ENCODE results near the gene ARHGEF12. TPM values are rescaled to one million over a fixed set of nuclear protein-coding genes. Genes with fewer than 3 reads are reported as not detected.

The ARHGEF12 gene
- total RNA-seq, 2 experiments from 2014 or later, result 3.6 TPM

GRCh38 chr11:120471131-120471530 is 134.9 kb downstream of the ARHGEF12 start:
- Histone ChIP-seq H3K36me3 (ENCODE audit: insufficient read depth, low read length) (no peaks in the 10 kb centered on the region), H3K27ac (ENCODE audit: low read depth in 1 of 2, low read length in 2 of 2) (no peak overlapping the region), H3K4me1 (ENCODE audit: insufficient read depth, low read length) (no peaks in the 10 kb centered on the region), H3K9me3 (ENCODE audit: control insufficient read depth in 1 of 2, insufficient read depth in 1 of 2, low read length in 2 of 2) (no peaks in the 10 kb centered on the region), H3K4me3 (ENCODE audit: low read length) (no peak overlapping the region), H3K27me3 (ENCODE audit: control insufficient read depth in 1 of 2, insufficient read depth in 2 of 2, low read length in 2 of 2) (no peaks in the 10 kb centered on the region)
- DNase-seq (no peak), ATAC-seq (ENCODE audit: poor library complexity) (no peak)
- CTCF ChIA-PET, result no interaction called here
- H3K27ac Mint-ChIP-seq, result no peak overlapping the region
- H3K4me1 Mint-ChIP-seq (ENCODE audit: low read depth), result no peaks in the 10 kb centered on the region
- no peaks in the 10 kb centered on the region for H3K27me3 Mint-ChIP-seq
- no peak for TF ChIP-seq CTCF (IDR thresholded peaks at IDR 0.05)
- no peaks in the 10 kb centered on the region for H3K9me3 Mint-ChIP-seq
- H3K36me3 Mint-ChIP-seq (ENCODE audit: low read depth), result peaks cover 4% of the 10 kb centered on the region
- POLR2A ChIA-PET, result no interaction called here
- H3K4me3 Mint-ChIP-seq, result no peak overlapping the region
- intact Hi-C loops (cut with DNase I, micrococcal nuclease), result no loop called here

GRCh38 chr11:120471994-120472393 is 135.8 kb downstream of the ARHGEF12 start:
- ChIA-PET CTCF (no interaction called here), POLR2A (no interaction called here)
- intact Hi-C loops (cut with DNase I, micrococcal nuclease), result no loop called here
- H3K4me3 Mint-ChIP-seq, result no peak overlapping the region
- no peaks in the 10 kb centered on the region for H3K27me3 ChIP-seq (ENCODE audit: control insufficient read depth in 1 of 2, insufficient read depth in 2 of 2, low read length in 2 of 2)
- no peaks in the 10 kb centered on the region for H3K4me1 ChIP-seq (ENCODE audit: insufficient read depth, low read length)
- no peak overlapping the region for H3K27ac Mint-ChIP-seq
- TF ChIP-seq CTCF (IDR thresholded peaks at IDR 0.05), result no peak
- no peak overlapping the region for H3K27ac ChIP-seq (ENCODE audit: low read depth in 1 of 2, low read length in 2 of 2)
- no peaks in the 10 kb centered on the region for H3K36me3 ChIP-seq (ENCODE audit: insufficient read depth, low read length)
- ATAC-seq (ENCODE audit: poor library complexity) (no peak), DNase-seq (no peak)
- H3K36me3 Mint-ChIP-seq (ENCODE audit: low read depth), result peaks cover 9% of the 10 kb centered on the region
- H3K27me3 Mint-ChIP-seq, result no peaks in the 10 kb centered on the region
- H3K9me3 Mint-ChIP-seq, result no peaks in the 10 kb centered on the region
- H3K4me1 Mint-ChIP-seq (ENCODE audit: low read depth), result no peaks in the 10 kb centered on the region
- no peaks in the 10 kb centered on the region for H3K9me3 ChIP-seq (ENCODE audit: control insufficient read depth in 1 of 2, insufficient read depth in 1 of 2, low read length in 2 of 2)
- H3K4me3 ChIP-seq (ENCODE audit: low read length), result no peak overlapping the region

- ATAC-seq (ENCODE audit: poor library complexity) (no peak), DNase-seq (no peak)
- Histone ChIP-seq H3K4me3 (ENCODE audit: low read length) (no peak overlapping the region), H3K4me1 (ENCODE audit: insufficient read depth, low read length) (no peaks in the 10 kb centered on the region), H3K27me3 (ENCODE audit: control insufficient read depth in 1 of 2, insufficient read depth in 2 of 2, low read length in 2 of 2) (no peaks in the 10 kb centered on the region), H3K27ac (ENCODE audit: low read depth in 1 of 2, low read length in 2 of 2) (no peak overlapping the region), H3K9me3 (ENCODE audit: control insufficient read depth in 1 of 2, insufficient read depth in 1 of 2, low read length in 2 of 2) (no peaks in the 10 kb centered on the region), H3K36me3 (ENCODE audit: insufficient read depth, low read length) (no peaks in the 10 kb centered on the region)
- no peaks in the 10 kb centered on the region for H3K9me3 Mint-ChIP-seq
- intact Hi-C loops (cut with DNase I, micrococcal nuclease), result no loop called here
- no peaks in the 10 kb centered on the region for H3K4me1 Mint-ChIP-seq (ENCODE audit: low read depth)
- no peak for TF ChIP-seq CTCF (IDR thresholded peaks at IDR 0.05)
- ChIA-PET POLR2A (no interaction called here), CTCF (no interaction called here)
- no peak overlapping the region for H3K27ac Mint-ChIP-seq
- peaks cover 5% of the 10 kb centered on the region for H3K36me3 Mint-ChIP-seq (ENCODE audit: low read depth)
- no peak overlapping the region for H3K4me3 Mint-ChIP-seq
- H3K27me3 Mint-ChIP-seq, result no peaks in the 10 kb centered on the region
These were observed 137.3 kb downstream of the ARHGEF12 start for GRCh38 chr11:120473503-120473902.

Measured in CD4-positive, alpha-beta T cell (primary cell).